ENCODE data around the gene CCNC.

Gene CCNC

GRCh38 chr6:99568103-99568933, at the start of gene CCNC:
CCNC (minus strand) TSS chr6:99568660; CDS start chr6:99568527, 133 bp downstream.
- H3K27me3 ChIP-seq = no peaks in the 10 kb centered on the region
- peaks cover 48% of the 10 kb centered on the region for H4K20me1 ChIP-seq
- peaks cover 21% of the 10 kb centered on the region for H3K4me1 ChIP-seq
- H3K9me3 ChIP-seq = no peaks in the 10 kb centered on the region
- H3K27ac ChIP-seq = peak within 1 kb of the TSS; percentile 89
- peak within 1 kb of the TSS; percentile 82 for H3K4me2 ChIP-seq
- H3K36me3 ChIP-seq = 0 out of 2 replicates have a peak, but pooled peaks cover 4% of the 10 kb centered on the region
- TF ChIP-seq Cebpa-rat (IDR thresholded peaks at IDR 0.05) = no peak
- H3K9ac ChIP-seq = peak within 1 kb of the TSS; percentile 95
- peak within 1 kb of the TSS; percentile 95 for H3K4me3 ChIP-seq

GRCh38 chr6:99617131-99617530, 48.7 kb upstream of the CCNC start:
- Histone ChIP-seq H3K27me3 (peaks cover 21% of the 10 kb centered on the region), H4K20me1 (no peaks in the 10 kb centered on the region), H3K9ac (no peak overlapping the region), H3K36me3 (no peaks in the 10 kb centered on the region), H3K4me3 (no peak overlapping the region), H3K27ac (no peak overlapping the region), H3K9me3 (peaks cover 40% of the 10 kb centered on the region), H3K4me2 (no peak overlapping the region), H3K4me1 (no peaks in the 10 kb centered on the region)
- no peak for TF ChIP-seq Cebpa-rat (IDR thresholded peaks at IDR 0.05)

- Histone ChIP-seq H4K20me1 (no peaks in the 10 kb centered on the region), H3K4me3 (no peak overlapping the region; the same call in 1 of the 2 replicates), H3K27ac (no peak overlapping the region), H3K9me3 (peaks cover 40% of the 10 kb centered on the region), H3K4me2 (no peak overlapping the region), H3K9ac (no peak overlapping the region), H3K27me3 (peaks cover 21% of the 10 kb centered on the region), H3K4me1 (peaks cover 10% of the 10 kb centered on the region), H3K36me3 (no peaks in the 10 kb centered on the region)
- TF ChIP-seq Cebpa-rat (IDR thresholded peaks at IDR 0.05) = no peak
Observed at GRCh38 chr6:99614430-99615186, 46.1 kb upstream of the CCNC start.

GRCh38 chr6:99613705-99614429, 45.4 kb upstream of the CCNC start:
- Histone ChIP-seq H3K9me3 (peaks cover 36% of the 10 kb centered on the region), H3K4me2 (no peak overlapping the region), H3K4me3 (no peak overlapping the region; the same call in 1 of the 2 replicates), H3K27me3 (peaks cover 26% of the 10 kb centered on the region), H4K20me1 (no peaks in the 10 kb centered on the region), H3K4me1 (peaks cover 14% of the 10 kb centered on the region), H3K9ac (no peak overlapping the region), H3K27ac (no peak overlapping the region), H3K36me3 (no peaks in the 10 kb centered on the region)
- TF ChIP-seq Cebpa-rat (IDR thresholded peaks at IDR 0.05) = no peak

GRCh38 chr6:99613409-99613704, 44.9 kb upstream of the CCNC start:
- Histone ChIP-seq H3K4me2 (no peak overlapping the region), H3K4me3 (no peak overlapping the region), H3K9ac (no peak overlapping the region), H4K20me1 (no peaks in the 10 kb centered on the region), H3K36me3 (no peaks in the 10 kb centered on the region), H3K27me3 (peaks cover 31% of the 10 kb centered on the region), H3K4me1 (peaks cover 14% of the 10 kb centered on the region), H3K9me3 (peaks cover 36% of the 10 kb centered on the region), H3K27ac (no peak overlapping the region)
- TF ChIP-seq Cebpa-rat (IDR thresholded peaks at IDR 0.05) = no peak

- H3K27me3 ChIP-seq = peaks cover 37% of the 10 kb centered on the region
- no peak overlapping the region for H3K9ac ChIP-seq
- H3K4me3 ChIP-seq = no peak overlapping the region
- no peak overlapping the region for H3K4me2 ChIP-seq
- peaks cover 39% of the 10 kb centered on the region for H3K9me3 ChIP-seq
- H3K36me3 ChIP-seq = no peaks in the 10 kb centered on the region
- no peak overlapping the region for H3K27ac ChIP-seq
- no peak for TF ChIP-seq Cebpa-rat (IDR thresholded peaks at IDR 0.05)
- peaks cover 14% of the 10 kb centered on the region for H3K4me1 ChIP-seq
- no peaks in the 10 kb centered on the region for H4K20me1 ChIP-seq
Observed at GRCh38 chr6:99612551-99613408, 44.3 kb upstream of the CCNC start.

- H3K4me3 ChIP-seq = no peak overlapping the region
Observed at GRCh38 chr6:99611148-99611547, 42.7 kb upstream of the CCNC start.

GRCh38 chr6:99609905-99610489, 41.5 kb upstream of the CCNC start:
- Histone ChIP-seq H3K4me2 (peak overlapping the region; percentile 62), H4K20me1 (0 out of 2 replicates have a peak, but pooled peaks cover 4% of the 10 kb centered on the region)

More at GRCh38 chr6:99611148-99611547, 42.7 kb upstream of the CCNC start:
- H3K27me3 ChIP-seq = peaks cover 53% of the 10 kb centered on the region
- H3K36me3 ChIP-seq = no peaks in the 10 kb centered on the region
- H3K4me2 ChIP-seq = no peak overlapping the region
- no peak overlapping the region for H3K27ac ChIP-seq
- peaks cover 56% of the 10 kb centered on the region for H3K9me3 ChIP-seq
- H4K20me1 ChIP-seq = no peaks in the 10 kb centered on the region
- TF ChIP-seq Cebpa-rat (IDR thresholded peaks at IDR 0.05) = no peak
- peaks cover 14% of the 10 kb centered on the region for H3K4me1 ChIP-seq
- no peak overlapping the region for H3K9ac ChIP-seq

More at GRCh38 chr6:99609905-99610489, 41.5 kb upstream of the CCNC start:
- TF ChIP-seq Cebpa-rat (IDR thresholded peaks at IDR 0.05) = no peak
- H3K27ac ChIP-seq = no peak overlapping the region
- peaks cover 67% of the 10 kb centered on the region for H3K9me3 ChIP-seq
- H3K27me3 ChIP-seq = peaks cover 63% of the 10 kb centered on the region
- H3K4me3 ChIP-seq = no peak overlapping the region
- peaks cover 14% of the 10 kb centered on the region for H3K4me1 ChIP-seq
- H3K36me3 ChIP-seq = no peaks in the 10 kb centered on the region
- no peak overlapping the region for H3K9ac ChIP-seq
